ENCODE measurements around the gene SNAI3.

GRCh38 chr16:88633684-88634140 is 52.6 kb downstream of the SNAI3 start:
- TF ChIP-seq EZH2phosphoT487 (conservative IDR thresholded peaks at IDR 0.05; ENCODE audit: low read length) (no peak), CTCF (IDR thresholded peaks at IDR 0.05; ENCODE audit: insufficient read depth, low read length, poor library complexity, severe bottlenecking) (no peak)

Measured in SU-DHL-6 (cell line).